RWPE2 (cell line): Measurements from ENCODE around the gene WNT8A.

Source experiments
- ATAC-seq: fragments of 200-7000 bp; cut with Tn5 transposase; 3 replicates; pipeline ENCODE4 v1.9.1; 2021; ENCODE audit warnings: low read depth
- DNase-seq: peaks from one replicate; pipeline ENCODE4 v3.0.0-alpha.2; 2020; ENCODE audit warnings: low spot score
- H3K27ac ChIP-seq: fragments of 450-650 bp; 2 replicates; pipeline ENCODE4 v1.5.1; 2017; ENCODE audit warnings: mild to moderate bottlenecking; ENCODE audit not compliant: poor library complexity, severe bottlenecking
- H3K27me3 ChIP-seq: fragments of 250-450 bp; sonication (Bioruptor Pico); 2 replicates; pipeline ENCODE4 v1.5.1; 2021; ENCODE audit warnings: mild to moderate bottlenecking, moderate library complexity; ENCODE audit not compliant: insufficient read depth, poor library complexity, severe bottlenecking
- H3K36me3 ChIP-seq: fragments of 250-450 bp; sonication (Bioruptor Pico); 2 replicates; pipeline ENCODE4 v1.5.1; 2020; ENCODE audit warnings: low read depth, mild to moderate bottlenecking, moderate library complexity
- H3K4me1 ChIP-seq: fragments of 250-450 bp; sonication (Bioruptor Pico); 2 replicates; pipeline ENCODE4 v1.5.1; 2021; ENCODE audit warnings: mild to moderate bottlenecking, moderate library complexity; ENCODE audit not compliant: insufficient read depth, poor library complexity, severe bottlenecking
- H3K4me3 ChIP-seq: fragments of 250-450 bp; sonication (Bioruptor Pico); 2 replicates; pipeline ENCODE4 v1.5.1; 2021; ENCODE audit warnings: mild to moderate bottlenecking, moderate library complexity; ENCODE audit not compliant: severe bottlenecking
- H3K9me3 ChIP-seq: fragments of 250-450 bp; sonication (Bioruptor Pico); 2 replicates; pipeline ENCODE4 v1.5.1; 2021; ENCODE audit warnings: mild to moderate bottlenecking, moderate library complexity; ENCODE audit not compliant: severe bottlenecking
- TF ChIP-seq, protein P1 (sequence below): fragments of 450-650 bp; IDR thresholded peaks from one replicate; pipeline ENCODE4 v1.5.1; 2017; ENCODE audit warnings: mild to moderate bottlenecking, moderate library complexity; ENCODE audit not compliant: poor library complexity, severe bottlenecking

The WNT8A gene

DNA sequence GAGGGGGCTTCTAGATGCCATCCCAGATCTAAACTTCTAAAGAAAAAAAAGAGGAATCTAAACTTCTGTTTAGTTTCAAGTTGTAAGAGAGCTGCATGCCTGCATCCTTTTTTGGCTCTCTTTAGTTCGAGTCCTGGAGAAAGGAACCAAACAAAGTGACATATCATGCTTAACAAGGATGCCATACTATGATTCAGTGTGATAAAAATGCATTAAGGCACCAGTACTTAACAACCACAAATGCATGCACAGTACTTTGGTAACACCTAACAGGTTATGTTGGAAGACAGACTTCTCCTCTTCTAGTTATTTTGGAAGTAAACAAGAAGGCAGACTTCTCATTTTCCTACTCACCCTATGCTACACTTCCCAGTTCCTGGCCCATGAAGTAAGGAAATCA, 28.1 kb downstream of the WNT8A start:
- ATAC-seq = peak; percentile 52; the same call in 2 of the 3 replicates
- no peaks in the 10 kb centered on the region for H3K9me3 ChIP-seq
- no peak for DNase-seq
- no peaks in the 10 kb centered on the region for H3K36me3 ChIP-seq
- no peak overlapping the region for H3K4me3 ChIP-seq
- H3K4me1 ChIP-seq = no peaks in the 10 kb centered on the region
- no peak overlapping the region for H3K27ac ChIP-seq
- TF ChIP-seq, protein P1, sequence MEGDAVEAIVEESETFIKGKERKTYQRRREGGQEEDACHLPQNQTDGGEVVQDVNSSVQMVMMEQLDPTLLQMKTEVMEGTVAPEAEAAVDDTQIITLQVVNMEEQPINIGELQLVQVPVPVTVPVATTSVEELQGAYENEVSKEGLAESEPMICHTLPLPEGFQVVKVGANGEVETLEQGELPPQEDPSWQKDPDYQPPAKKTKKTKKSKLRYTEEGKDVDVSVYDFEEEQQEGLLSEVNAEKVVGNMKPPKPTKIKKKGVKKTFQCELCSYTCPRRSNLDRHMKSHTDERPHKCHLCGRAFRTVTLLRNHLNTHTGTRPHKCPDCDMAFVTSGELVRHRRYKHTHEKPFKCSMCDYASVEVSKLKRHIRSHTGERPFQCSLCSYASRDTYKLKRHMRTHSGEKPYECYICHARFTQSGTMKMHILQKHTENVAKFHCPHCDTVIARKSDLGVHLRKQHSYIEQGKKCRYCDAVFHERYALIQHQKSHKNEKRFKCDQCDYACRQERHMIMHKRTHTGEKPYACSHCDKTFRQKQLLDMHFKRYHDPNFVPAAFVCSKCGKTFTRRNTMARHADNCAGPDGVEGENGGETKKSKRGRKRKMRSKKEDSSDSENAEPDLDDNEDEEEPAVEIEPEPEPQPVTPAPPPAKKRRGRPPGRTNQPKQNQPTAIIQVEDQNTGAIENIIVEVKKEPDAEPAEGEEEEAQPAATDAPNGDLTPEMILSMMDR = no peak
- no peaks in the 10 kb centered on the region for H3K27me3 ChIP-seq

DNA sequence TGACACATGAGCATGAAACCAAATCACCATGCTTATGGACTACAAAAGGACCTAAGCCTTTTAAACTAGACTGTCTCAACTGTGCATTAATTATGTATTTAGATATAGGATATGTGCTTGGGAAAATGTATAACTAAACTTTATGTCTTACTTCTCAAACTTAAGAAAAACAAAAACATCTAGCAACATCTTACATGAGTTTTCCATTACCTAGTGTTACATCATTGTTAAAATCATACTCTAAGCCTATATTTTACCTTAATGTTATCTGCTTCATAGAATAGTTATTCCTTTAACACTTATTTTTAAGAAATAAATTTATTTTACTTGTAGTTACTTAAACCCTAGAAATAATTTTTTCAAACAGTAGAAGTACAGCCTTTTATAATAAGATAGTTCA, 31.4 kb downstream of the WNT8A start:
- Histone ChIP-seq H3K9me3 (no peaks in the 10 kb centered on the region), H3K27ac (no peak overlapping the region), H3K36me3 (no peaks in the 10 kb centered on the region), H3K4me1 (no peaks in the 10 kb centered on the region), H3K4me3 (no peak overlapping the region), H3K27me3 (no peaks in the 10 kb centered on the region)
- TF ChIP-seq, protein P1 = no peak
- DNase-seq (no peak), ATAC-seq (no peak)

DNA sequence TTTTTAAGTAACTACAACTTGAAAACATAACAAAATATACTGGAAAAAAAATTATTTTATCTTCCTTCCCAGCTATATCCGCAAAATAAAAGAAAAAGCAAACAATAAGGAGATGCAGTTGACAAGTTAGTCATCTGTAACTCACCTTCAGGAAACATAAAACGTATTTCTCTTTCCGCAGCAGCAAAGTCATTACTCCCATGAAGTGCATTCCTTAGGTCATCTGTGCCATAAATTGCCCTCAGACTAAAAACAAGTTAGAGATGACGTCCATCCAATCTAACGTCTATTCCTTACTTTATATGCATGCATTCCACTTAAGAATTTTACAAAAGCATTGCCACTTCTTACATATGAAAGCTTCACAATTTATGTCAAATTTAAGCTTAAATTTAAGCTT, 44.5 kb downstream of the WNT8A start:
- ATAC-seq (no peak), DNase-seq (no peak)
- Histone ChIP-seq H3K36me3 (no peaks in the 10 kb centered on the region), H3K27me3 (peaks cover 5% of the 10 kb centered on the region), H3K4me1 (no peaks in the 10 kb centered on the region), H3K27ac (no peak overlapping the region), H3K9me3 (no peaks in the 10 kb centered on the region), H3K4me3 (no peak overlapping the region)
- TF ChIP-seq, protein P1 = no peak

DNA sequence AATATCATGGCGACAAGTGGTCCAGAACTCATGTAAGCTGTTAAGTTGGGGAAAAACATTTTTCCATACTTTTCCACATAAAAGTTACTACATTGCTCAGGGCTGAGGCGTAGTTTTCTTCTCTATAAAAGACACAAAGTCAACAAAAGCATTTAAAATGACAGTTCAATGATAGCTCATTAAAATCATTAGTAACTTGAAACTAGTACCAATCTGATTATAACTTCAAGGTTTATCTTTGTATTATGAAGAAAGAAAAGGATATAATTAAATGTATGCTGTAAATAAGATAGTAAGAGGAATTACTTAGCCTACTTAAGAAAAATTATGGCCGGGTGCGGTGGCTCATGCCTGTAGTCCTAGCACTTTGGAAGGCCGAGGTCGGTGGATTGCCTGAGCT, 45.5 kb downstream of the WNT8A start:
- H3K9me3 ChIP-seq = no peaks in the 10 kb centered on the region
- no peaks in the 10 kb centered on the region for H3K36me3 ChIP-seq
- TF ChIP-seq, protein P1 = no peak
- peaks cover 5% of the 10 kb centered on the region for H3K27me3 ChIP-seq
- ATAC-seq = no peak
- no peak overlapping the region for H3K4me3 ChIP-seq
- DNase-seq = no peak
- H3K27ac ChIP-seq = no peak overlapping the region
- H3K4me1 ChIP-seq = no peaks in the 10 kb centered on the region

DNA sequence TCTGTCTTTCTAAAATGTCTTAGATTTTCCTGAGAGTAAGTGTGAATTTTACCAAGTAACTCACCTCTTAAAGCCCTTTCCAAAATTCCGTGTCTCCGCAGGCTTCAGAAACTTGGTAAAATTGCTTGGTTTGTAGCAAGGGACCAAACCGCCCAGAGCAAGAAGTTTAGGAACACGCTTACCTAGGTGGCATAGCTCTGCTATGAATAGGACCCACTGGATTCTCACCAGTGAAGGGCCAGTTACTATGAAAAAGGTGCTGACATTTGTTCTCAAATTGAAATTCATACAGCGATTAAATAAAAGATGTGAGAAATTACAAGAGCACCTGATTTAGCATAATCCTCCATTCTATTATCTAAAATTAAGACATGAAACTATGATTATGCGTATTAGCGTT, 48.7 kb downstream of the WNT8A start:
- ATAC-seq = no peak
- Histone ChIP-seq H3K4me3 (no peak overlapping the region), H3K27me3 (peaks cover 5% of the 10 kb centered on the region), H3K36me3 (no peaks in the 10 kb centered on the region), H3K9me3 (no peaks in the 10 kb centered on the region), H3K27ac (no peak overlapping the region), H3K4me1 (no peaks in the 10 kb centered on the region)
- no peak for DNase-seq
- TF ChIP-seq, protein P1 = no peak
